ENCODE data around the gene TBC1D22A. TPM values are rescaled to one million over a fixed set of nuclear protein-coding genes. Genes with fewer than 3 reads are reported as not detected.

Gene TBC1D22A
- polyA plus RNA-seq, 1 experiment = 24.2 TPM

GRCh38 chr22:47073075-47073474 is 310.6 kb downstream of the TBC1D22A start:
- H3K27me3 ChIP-seq (ENCODE audit: control insufficient read depth, insufficient read depth, low read length) = no peaks in the 10 kb centered on the region
- CTCF ChIA-PET = no interaction called here
- no peaks in the 10 kb centered on the region for H3K36me3 ChIP-seq (ENCODE audit: control insufficient read depth, insufficient read depth, low read length)
- POLR2A ChIA-PET = no interaction called here
- no peak overlapping the region for H3K4me3 ChIP-seq (ENCODE audit: low read depth, low read length)
- TF ChIP-seq CTCF (IDR thresholded peaks at IDR 0.05; ENCODE audit: insufficient read depth, low read depth, low read length) = no peak
- no peak for DNase-seq (ENCODE audit: low read depth)

GRCh38 chr22:47074105-47074504 is 311.7 kb downstream of the TBC1D22A start:
- no peak for TF ChIP-seq CTCF (IDR thresholded peaks at IDR 0.05; ENCODE audit: insufficient read depth, low read depth, low read length)
- Histone ChIP-seq H3K27me3 (ENCODE audit: control insufficient read depth, insufficient read depth, low read length) (no peaks in the 10 kb centered on the region), H3K36me3 (ENCODE audit: control insufficient read depth, insufficient read depth, low read length) (no peaks in the 10 kb centered on the region), H3K4me3 (ENCODE audit: low read depth, low read length) (no peak overlapping the region)
- ChIA-PET POLR2A (no interaction called here), CTCF (no interaction called here)
- DNase-seq (ENCODE audit: low read depth) = no peak

GRCh38 chr22:47075568-47075967 is 313.1 kb downstream of the TBC1D22A start:
- Histone ChIP-seq H3K4me3 (ENCODE audit: low read depth, low read length) (no peak overlapping the region), H3K27me3 (ENCODE audit: control insufficient read depth, insufficient read depth, low read length) (no peaks in the 10 kb centered on the region), H3K36me3 (ENCODE audit: control insufficient read depth, insufficient read depth, low read length) (no peaks in the 10 kb centered on the region)
- ChIA-PET CTCF (no interaction called here), POLR2A (no interaction called here)
- DNase-seq (ENCODE audit: low read depth) = no peak
- no peak for TF ChIP-seq CTCF (IDR thresholded peaks at IDR 0.05; ENCODE audit: insufficient read depth, low read depth, low read length)

GRCh38 chr22:47076758-47077157 is 314.3 kb downstream of the TBC1D22A start:
- ChIA-PET POLR2A (no interaction called here), CTCF (no interaction called here)
- TF ChIP-seq CTCF (IDR thresholded peaks at IDR 0.05; ENCODE audit: insufficient read depth, low read depth, low read length) = no peak
- no peaks in the 10 kb centered on the region for H3K36me3 ChIP-seq (ENCODE audit: control insufficient read depth, insufficient read depth, low read length)
- DNase-seq (ENCODE audit: low read depth) = no peak
- no peaks in the 10 kb centered on the region for H3K27me3 ChIP-seq (ENCODE audit: control insufficient read depth, insufficient read depth, low read length)
- no peak overlapping the region for H3K4me3 ChIP-seq (ENCODE audit: low read depth, low read length)

- ChIA-PET CTCF (interaction anchor here (0.7 kb wide), 1 partner anchor 326 kb away, joined by 3 read pairs; no protein-coding TSS in a partner anchor), POLR2A (no interaction called here)
- H3K36me3 ChIP-seq (ENCODE audit: control insufficient read depth, insufficient read depth, low read length) = no peaks in the 10 kb centered on the region
- DNase-seq (ENCODE audit: low read depth) = no peak
- H3K27me3 ChIP-seq (ENCODE audit: control insufficient read depth, insufficient read depth, low read length) = no peaks in the 10 kb centered on the region
- TF ChIP-seq CTCF (IDR thresholded peaks at IDR 0.05; ENCODE audit: insufficient read depth, low read depth, low read length) = no peak
- no peak overlapping the region for H3K4me3 ChIP-seq (ENCODE audit: low read depth, low read length)
These were observed 317.6 kb downstream of the TBC1D22A start for GRCh38 chr22:47080100-47080499.
